IPS-NIHi7 (cell line): ENCODE results near the gene ZNF366.

Source experiments
- DNase-seq: peaks from one replicate; pipeline ENCODE4 v3.0.0; 2012; ENCODE audit warnings: mixed read lengths; ENCODE audit errors: extremely low spot score

ZNF366 gene

DNA sequence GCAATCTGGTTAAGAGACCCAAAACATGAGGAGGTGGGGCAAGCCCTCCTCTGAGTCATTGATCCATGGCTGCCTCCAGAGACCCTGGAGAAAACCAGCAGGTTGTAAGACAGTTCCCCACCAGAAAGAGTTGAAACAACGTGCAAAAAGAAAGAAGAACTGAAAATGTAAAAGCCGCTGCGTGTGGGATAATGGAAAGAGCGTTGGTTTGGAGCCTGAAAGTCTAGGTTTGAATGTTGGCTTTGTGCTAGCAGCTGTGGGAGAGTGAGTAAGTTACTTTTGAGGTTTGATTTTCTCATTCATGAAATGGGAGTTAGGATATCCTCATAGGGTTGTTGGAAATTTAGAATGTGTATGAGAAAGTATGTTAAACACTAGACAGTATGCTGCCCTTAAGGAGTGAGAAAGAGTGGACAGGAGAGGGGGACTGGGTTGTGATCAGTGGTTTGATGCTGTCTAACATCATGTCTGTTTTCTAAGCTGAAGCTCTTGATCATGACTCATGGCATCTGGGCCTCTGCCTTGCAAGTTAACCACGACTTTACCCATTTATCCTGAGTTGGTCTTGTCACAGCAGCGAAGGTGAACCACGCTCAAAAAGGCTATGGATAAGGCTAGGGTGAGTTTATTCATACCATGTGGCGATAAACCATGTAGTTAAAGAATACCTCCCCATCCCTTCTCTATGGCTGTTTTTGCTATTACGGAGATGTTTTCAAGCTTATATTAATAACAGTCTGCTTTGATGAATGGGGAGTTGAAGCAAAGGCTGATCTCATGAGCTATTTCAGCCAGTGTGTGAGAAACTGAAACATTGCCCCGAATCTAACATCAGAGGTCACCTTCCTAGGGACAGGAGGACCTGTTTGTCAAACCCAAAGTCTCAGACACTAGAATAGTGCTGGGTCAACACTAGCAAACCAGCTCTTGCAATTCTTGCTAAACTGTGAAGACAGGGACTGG is 41.3 kb downstream of the ZNF366 start:
- DNase-seq = no peak

DNA sequence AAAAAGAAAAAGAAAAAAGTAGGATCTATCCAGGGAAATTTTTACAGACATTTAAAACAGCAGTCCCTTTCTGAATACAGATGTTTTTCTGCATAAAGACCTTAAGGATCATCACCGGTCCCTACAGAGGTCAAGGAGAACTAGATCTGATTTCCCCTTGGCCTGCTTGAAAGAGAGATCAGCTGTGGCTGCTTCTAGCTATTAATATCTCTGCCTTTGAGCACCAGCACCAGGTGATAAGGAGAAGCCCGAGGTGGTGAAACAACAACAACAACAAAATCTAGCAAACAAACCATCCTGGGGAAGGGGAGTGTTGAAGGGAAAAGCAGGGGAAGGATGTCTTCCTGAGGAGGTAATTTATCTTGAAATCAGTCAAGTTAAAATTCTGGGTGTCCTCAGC is 42.1 kb downstream of the ZNF366 start:
- DNase-seq = no peak

DNA sequence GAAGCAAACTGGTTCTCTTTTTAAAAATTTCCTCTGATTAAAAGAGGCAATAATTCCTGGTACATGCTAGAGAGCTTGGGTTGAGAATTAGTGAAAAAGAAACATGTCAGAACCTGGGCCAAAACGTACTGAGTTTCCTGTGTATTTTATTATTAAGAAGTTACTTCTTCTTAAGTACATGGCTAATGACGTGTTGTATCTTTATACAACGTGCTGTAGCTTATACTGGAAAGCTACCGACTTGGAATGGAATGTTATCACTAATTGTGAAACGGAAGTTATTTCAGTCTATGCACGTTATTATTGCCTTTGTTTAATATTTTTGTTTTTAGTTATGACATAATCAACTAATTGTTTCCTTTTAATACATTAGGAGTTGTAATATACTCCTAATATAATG is 43.1 kb downstream of the ZNF366 start:
- no peak for DNase-seq

DNA sequence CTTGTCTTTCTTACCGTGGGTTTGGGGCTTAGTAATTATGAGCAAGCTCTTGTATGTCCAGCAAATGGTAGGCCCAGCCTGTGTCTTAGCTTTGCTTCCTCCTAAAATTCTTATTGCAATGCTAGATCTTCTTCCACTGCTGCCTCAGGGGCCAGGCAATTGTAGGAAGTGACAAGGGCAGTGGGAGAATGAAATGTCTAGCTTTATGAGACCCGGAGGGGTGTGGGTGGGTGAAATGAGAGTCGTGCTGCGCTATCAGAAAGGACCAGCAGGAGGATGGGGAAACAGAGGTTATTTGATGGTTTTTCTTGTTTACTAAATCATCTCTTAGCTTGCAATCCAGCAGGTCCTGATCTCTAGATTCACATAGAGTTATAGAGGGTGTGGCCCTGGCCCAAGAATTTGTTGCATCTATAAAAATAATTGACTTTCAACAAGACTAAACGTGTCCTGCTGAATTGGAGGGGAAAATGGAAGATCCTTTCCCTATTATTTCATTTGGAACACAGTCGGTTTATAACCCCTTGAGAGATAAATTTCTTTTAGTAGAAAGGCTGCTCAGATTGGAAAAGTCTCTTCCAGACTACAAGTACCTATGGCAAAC is 43.7 kb downstream of the ZNF366 start:
- DNase-seq = no peak

DNA sequence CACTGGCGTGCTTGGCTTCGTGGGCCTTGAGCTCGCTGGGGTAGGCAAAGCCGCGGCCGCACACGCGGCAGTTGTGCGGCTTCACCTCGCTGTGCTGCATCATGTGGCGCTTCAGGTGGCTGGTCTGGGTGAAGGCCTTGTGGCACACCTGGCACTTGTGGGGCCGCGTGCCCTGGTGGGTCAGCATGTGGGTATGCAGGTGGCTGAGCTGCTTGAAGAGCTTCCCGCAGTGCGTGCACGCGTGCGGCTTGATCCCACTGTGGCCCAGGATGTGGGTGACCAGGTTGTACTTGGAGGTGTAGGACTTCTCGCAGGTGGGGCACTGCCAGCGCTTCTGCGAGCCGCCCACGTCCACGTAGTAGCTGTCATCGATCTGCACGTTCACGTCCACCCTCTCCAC is 46.8 kb downstream of the ZNF366 start:
- DNase-seq = no peak

DNA sequence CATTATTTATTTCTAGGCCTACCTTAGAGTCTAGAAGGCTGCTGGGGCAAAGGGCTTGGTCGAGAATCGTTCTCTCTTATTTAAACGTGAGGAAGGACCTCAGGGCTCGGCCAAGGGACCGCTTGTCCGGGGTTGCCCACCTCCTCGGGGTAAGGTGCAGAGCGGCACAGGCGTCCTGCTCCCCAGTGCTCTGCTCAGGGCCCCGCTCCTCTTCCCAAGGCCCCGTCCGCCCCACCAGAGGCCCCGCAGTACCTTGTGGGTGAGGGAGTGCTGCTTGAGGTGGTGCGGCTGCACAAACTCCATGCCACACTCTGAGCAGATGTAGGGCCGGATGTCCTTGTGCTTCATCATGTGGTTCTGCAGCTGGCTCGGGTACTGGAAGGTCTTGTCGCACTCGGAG is 47.3 kb downstream of the ZNF366 start:
- no peak for DNase-seq

DNA sequence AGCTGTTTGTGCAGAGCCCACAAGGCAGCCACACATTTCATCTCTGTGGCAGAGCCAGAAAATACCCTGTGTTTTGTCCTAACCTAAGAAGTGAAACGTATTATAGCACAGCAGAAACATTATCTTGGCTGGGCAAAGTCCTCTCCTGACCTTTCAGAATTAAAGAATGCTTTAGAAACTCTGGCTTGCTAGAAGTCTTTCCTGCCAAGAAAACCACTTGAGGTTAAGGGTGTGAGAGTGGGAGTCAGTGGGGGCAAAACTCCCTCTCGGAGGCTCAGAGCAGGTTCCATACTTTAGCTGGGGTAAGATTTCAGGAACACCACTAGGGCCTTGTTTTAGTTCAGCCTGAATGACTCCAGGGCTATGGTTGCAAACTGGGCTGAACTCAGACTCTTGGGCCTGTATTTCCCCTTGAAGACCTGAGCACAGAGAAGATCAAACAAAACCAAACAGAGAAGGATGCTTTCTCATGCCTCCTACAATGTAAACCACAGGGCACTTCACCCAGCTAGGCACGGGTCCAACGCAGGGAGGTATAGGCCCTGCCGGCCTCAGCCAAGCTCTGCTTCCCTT is 48.0 kb downstream of the ZNF366 start:
- DNase-seq = no peak

DNA sequence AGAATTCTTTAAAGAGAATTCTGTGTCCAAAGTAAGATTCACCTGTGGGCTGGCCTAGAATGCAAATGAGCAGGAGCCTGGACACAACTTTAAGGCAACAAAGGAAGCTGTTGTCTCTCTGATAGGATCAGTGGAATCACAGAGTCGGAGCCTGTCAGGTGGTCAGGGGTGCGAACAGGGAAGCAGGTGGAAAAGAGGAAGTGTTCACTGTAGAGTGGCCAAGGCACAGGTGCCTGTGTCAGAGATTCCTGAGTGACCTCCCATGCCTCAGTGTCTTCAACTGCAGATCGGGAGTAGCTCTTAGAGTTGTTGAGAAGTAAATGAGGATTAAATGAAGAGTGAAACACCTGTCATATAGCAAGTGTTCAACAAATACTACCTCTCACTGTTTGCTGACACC is 48.8 kb downstream of the ZNF366 start:
- DNase-seq = no peak

DNA sequence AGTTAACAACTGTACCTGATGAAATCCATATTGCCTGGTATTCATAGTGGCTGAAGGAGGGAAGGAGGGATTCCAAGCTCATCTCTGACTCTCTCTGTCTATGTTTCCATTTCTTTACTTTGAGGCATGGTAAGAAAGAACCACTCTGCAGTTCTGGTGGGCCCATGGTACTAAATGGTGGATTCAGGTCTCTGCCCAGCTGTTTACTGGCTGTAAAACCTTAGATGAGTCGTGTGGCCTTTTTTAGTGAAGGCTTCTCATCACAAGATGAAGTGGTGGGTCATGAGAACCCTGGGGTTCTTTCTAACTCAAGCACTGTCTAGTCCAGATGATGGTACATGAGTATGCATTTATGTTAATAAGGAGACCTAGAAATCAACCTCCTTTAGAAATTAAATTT is 49.7 kb downstream of the ZNF366 start:
- no peak for DNase-seq

DNA sequence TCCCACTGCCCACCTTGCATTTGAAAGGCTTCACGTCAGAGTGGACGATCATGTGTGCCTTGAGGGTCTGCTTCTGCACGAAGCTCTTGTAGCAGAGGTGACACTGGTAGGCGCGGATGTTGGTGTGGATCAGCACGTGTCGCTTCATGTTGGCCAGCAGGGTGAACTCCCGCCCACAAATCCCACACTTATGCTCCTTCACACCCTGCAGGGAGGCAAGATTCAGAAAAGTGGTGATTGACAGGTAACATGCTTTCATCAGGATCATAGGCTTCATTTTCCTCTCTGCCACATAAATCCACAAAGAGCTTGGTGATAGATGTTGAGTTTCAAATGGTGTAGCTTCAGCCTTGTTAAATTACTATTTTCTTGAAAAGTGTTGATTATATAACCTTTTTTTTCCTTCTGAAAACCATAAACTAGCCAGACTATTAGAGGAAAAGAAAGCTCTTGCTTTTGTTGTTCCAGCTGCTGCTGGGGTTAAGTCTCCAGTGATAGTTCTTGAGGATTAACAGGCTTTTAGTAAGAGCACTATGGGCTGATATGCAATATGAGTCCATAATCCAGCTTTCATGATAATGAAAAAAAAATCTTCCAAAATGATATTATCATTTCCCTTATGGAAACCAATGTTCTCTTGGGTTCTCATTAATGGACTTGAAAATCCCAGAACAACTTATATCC is 50.7 kb downstream of the ZNF366 start:
- no peak for DNase-seq

DNA sequence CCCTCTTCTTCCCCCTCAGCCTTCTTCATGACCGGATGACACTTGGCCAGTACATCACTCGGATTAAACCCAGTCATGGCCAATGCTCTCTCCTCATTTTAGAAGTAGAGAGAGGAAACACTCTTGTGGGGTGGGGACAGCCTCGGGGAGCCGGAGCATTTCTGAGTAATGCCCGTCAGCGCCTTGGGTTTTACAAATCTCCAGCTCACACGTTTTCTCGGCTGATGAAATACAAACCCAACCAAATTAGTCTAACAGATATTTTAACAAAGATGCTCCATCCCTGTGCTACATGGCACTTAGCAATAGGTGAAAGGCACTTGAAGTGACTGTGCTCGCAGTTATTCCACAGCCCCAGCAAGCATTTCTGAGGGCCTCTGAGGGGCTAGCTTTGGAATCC is 51.7 kb downstream of the ZNF366 start:
- DNase-seq = no peak

DNA sequence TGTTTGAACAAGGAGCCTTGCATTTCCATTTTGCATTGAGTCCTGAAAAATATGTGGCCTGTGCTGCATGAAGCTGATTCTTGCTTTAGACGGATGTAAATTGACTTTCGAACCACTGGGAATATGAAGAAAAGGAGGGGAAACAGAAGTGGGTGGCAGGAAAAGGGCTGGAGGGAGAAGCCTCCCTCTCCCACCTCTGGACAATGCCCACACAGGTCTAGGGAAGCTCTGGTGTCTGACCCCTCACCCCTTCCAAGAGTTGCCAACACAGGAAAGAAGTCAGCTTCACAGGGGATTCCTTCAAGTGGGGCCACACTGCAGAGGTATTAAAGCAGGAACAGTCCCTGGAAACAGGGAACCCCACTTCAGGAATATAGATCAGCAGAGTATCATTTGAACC is 52.2 kb downstream of the ZNF366 start:
- no peak for DNase-seq

DNA sequence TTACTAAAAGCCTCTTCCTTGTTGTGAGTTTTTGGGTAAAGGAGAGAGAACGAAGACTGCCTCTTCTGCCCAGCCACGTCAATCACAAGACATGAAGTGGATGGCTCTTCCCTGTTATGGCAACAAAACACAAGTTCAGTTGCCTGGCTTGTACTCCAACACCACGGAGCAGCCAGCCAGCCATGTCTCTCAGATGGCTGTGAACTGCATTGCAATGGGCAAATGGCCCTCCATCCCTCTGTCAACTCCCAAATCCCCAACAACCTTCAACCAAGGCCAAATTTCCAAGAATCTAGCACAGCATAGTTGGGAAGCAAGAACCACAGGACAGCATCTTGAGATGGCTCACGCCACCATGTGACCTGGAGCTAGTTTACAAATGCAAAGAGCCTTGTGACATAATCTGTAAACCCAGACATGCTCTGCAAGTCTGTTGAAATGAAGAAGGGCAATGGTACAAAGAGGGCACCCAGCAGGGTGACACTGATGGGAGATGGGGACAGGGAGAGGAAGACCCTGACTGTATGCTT is 53.9 kb downstream of the ZNF366 start:
- DNase-seq = no peak

DNA sequence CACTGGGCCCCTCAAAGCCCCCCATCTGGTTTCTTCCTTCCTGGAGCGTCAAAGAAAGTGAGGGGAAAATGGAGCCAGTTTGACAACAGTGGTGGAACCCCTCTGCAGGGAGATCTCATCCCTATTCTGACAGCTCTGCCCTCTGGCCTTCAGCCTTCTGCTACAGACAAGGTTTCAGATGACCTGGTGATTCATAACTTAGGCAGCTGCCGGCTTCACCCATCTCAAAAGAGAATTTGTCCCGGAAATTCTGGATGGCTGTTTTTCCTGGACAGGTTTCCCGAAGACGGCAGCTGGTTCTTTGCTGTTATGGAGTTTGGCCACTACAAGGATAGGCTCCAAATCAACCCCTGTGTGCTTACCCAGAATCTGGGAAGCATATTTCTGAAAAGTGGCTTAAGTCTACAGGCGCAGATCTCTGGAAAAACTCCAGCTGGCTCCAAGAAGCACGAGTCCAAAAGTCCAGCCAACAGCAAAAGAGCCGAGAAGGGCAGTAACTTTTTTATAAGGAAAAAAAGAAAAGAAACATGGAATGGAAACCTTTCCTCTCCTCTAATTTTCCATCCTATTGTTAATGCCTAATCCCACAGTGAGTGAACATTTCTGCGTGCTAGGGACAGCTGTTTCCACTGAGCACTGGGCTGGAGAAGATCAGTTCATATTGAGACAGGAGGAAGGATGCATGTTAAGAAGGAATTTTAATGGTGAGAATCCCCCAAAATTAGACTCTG is 54.5 kb downstream of the ZNF366 start:
- peak; percentile 50 for DNase-seq

DNA sequence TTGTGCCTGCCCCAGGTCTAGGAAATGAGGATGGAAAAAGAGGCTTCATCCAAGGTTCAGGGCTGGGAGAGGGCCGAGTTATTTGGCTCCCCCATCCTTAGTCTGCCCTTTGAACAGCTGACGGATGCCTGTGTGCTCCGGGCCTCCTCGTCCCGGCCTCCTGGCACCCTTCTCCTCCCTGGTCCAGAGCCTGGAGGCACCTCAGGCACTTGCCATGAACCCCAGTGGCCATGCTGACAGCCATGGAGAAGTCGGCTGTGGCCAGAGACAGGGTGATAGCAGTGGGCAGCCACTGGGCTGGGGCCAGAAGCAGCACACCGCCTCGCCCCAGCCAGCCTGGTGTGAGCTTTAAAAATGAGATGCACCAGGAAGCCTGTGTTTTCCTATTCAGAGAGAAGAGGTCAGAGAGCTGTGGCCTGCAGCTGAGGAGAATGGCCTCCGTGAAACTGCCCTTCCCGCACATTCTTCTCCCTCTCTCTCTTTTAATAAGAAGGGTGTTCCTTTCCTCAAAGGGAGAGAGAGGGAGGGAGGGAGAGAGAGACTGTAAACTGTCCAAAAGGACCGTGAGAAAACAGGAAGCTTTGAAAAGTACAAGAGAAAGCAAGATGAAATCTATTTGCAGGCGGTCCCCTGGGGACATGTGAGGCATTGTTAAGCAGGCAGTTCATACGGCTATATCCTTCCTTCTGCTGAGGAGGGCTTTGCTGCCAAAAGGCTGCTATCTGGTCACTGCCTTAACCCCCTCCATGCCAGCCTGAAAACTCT is 55.3 kb downstream of the ZNF366 start:
- DNase-seq = peak; percentile 35

DNA sequence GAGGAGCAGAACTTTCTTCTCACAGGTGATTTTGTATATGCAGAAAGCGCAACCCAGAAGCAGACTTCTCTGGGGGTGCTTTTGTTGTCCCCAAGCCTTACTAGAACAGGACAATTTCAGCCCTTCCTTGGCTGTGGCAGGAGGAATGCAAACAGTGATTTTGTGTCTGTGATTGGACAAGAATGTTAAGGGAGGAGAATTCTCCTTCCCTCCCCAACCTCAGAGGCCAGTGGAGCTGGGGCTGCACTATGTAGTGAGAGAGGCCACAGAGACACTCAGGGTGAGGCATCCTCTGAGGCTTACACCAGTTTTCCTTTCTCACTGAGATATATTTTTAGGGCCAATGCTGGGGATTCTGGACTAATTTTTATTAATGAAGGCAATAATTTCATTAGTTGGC is 58.8 kb downstream of the ZNF366 start:
- no peak for DNase-seq

DNA sequence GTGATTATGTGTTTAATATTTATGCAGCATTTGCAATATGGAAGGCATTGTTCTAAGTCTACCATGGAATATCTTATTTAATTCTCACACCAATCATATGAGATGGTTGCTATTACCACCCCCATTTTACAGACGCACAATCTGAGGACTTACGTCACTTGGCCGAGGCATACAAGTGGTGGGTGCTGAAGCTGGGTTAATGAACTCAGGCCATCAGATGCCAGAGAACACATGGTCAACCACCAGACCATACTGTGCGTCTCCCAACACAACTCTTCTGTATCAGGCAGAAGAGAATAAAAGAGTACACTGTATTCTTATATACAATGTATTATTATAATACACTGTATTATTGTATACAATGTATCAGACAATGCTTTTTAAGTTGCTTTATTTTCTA is 59.5 kb downstream of the ZNF366 start:
- no peak for DNase-seq

DNA sequence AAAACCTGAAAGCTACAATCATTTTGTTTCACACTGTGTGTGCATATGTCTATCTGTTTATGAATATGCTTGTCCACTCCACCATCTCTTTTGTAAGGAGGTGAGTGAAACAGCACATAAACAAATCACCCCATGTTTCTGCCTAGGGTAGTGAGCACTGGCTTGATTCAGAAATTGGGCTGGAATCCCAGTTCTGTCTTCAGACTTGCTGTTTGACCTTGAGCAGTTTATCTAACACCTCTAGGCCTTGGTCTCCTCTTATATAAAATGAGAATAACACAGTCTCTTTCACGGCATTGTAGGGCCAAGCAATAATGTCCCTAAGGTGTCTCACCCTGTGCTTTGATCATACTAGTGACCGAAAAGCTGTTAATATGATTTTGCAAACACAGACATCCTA is 61.2 kb downstream of the ZNF366 start:
- DNase-seq = no peak

DNA sequence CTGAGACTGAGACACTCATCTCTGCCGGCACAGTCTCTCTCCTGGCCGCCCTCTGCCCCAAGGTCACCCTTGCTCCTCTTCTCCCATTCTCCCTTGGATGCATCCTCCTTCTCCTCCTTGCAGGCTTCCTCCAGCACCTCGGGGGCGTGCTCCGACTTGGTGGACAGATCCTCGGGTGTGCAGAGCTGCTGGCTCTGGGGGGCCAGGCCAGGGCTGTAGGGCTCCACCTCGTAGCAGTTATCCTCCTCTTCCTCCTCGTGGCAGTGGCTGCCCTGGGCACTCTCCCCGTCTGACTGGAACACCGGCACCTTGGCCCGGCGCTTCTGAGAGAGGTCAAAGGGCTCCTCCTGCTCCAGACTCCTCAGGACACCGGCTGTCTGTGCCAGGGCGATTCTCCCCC is 63.3 kb downstream of the ZNF366 start:
- DNase-seq = no peak

DNA sequence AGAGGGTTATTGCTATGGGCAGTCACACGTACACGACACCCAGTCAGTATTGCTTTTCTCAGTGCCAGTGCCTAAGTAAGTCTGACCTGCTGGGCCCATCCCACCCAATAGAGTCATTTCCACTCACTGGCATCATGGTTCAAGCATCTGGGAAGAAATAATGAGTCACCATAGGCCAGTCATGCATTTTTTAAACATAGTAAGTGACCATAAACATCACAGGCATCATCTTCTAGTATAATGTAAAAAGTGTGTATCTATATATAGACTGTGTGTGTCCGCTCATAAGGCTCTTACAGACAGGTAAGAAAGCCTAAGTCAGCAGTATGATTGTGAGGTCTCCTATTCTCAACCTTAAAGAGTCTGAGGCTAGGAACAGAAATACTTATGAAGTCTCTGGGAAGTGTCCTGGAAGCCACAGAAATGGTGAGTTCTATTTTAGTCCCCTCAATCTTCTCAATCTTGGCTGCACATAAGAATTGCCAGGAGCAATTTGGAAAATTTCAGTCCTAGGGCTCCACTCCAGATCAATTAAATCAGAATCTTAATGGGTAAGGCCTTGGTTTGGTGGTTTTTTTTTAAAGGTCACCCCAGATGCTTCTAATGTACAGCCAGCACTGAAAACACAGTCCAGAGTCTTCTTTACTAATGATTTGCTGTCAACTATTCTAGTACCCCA is 65.2 kb downstream of the ZNF366 start:
- no peak for DNase-seq
